Neural cell (in vitro differentiated cells): Measurements from ENCODE around the gene CD84.

Source experiments
- POLR2AphosphoS5 ChIP-seq: IDR thresholded peaks from 2 replicates; pipeline ENCODE4 v1.6.1; 2012
- TF ChIP-seq, protein P1 (sequence below): fragments of 450-650 bp; IDR thresholded peaks from 2 replicates; pipeline ENCODE4 v1.5.1; 2014; ENCODE audit warnings: antibody characterized with exemption, mild to moderate bottlenecking, moderate library complexity; ENCODE audit not compliant: poor library complexity, severe bottlenecking

DNA sequence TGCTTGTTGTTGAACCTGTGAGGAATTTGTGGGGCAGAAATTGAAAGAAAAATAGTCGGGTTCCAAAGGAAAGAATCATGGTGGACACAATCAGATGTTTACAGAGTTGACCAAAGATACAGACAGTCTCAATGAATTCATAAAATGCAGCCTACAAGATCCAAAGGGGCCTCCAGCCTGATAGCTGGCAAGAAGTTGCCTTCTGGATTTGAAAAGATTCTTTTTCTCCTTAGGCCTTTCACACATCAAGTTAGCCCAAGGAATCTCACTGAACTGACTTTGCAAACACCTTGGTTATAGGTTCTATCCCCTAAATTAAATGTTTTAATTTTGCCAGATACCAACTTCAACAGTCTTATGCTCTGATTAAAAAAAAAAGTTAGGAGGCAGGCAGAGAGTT, 46.0 kb upstream of the CD84 start:
- TF ChIP-seq, protein P1, sequence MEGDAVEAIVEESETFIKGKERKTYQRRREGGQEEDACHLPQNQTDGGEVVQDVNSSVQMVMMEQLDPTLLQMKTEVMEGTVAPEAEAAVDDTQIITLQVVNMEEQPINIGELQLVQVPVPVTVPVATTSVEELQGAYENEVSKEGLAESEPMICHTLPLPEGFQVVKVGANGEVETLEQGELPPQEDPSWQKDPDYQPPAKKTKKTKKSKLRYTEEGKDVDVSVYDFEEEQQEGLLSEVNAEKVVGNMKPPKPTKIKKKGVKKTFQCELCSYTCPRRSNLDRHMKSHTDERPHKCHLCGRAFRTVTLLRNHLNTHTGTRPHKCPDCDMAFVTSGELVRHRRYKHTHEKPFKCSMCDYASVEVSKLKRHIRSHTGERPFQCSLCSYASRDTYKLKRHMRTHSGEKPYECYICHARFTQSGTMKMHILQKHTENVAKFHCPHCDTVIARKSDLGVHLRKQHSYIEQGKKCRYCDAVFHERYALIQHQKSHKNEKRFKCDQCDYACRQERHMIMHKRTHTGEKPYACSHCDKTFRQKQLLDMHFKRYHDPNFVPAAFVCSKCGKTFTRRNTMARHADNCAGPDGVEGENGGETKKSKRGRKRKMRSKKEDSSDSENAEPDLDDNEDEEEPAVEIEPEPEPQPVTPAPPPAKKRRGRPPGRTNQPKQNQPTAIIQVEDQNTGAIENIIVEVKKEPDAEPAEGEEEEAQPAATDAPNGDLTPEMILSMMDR: no peak
- no peak for TF ChIP-seq POLR2AphosphoS5
